Right atrium auricular region (tissue), 2 donors: ENCODE measurements around the gene PTGES3. TPM values are rescaled to one million over a fixed set of nuclear protein-coding genes. Genes with fewer than 3 reads are reported as not detected.
A peak's percentile ranks its signal among the peaks of the same experiment; 100 is the strongest.

ENCODE experiments used
- DNase-seq: peaks from one replicate; pipeline ENCODE4 v3.0.0-alpha.2; 2019; ENCODE audit warnings: low spot score
- H3K27ac ChIP-seq, 2 donors: fragments of 200-600 bp; sonication (generic); 1 replicate in 1 of 2; 2 replicates in 1 of 2; pipeline ENCODE4 v1.5.1; 2016 to 2019
- H3K27me3 ChIP-seq, 2 donors: fragments of 200-600 bp; sonication (generic); one replicate each; pipeline versions ENCODE4 v1.5.1 to v1.6.0; 2017 to 2019
- H3K36me3 ChIP-seq: fragments of 200-600 bp; sonication (generic); one replicate; pipeline ENCODE4 v1.5.1; 2016
- H3K4me1 ChIP-seq, 2 donors: fragments of 200-600 bp; sonication (generic); one replicate each; pipeline versions ENCODE4 v1.5.1 to v1.6.0; 2017 to 2019
- H3K4me3 ChIP-seq, 2 donors: fragments of 200-600 bp; sonication (generic); 1 replicate in 1 of 2; 2 replicates in 1 of 2; pipeline ENCODE4 v1.5.1; 2017 to 2019; ENCODE audit warnings: mild to moderate bottlenecking in 1 of 2, moderate library complexity in 1 of 2
- H3K9me3 ChIP-seq, 2 donors: fragments of 200-600 bp; sonication (generic); one replicate each; pipeline ENCODE4 v1.5.1; 2019
- total RNA-seq, 2 donors: library from RNA; depleted of rRNA; stranded (reverse); fragments of >200 nt; gene quantifications; one replicate each; pipeline ENCODE4 v1.1.0, GENCODE V29; 2016
- TF ChIP-seq, protein P1 (sequence below), 2 donors: fragments of 200-600 bp; sonication (generic); IDR thresholded peaks; one replicate each; pipeline ENCODE4 v1.5.1; 2019; ENCODE audit warnings: antibody characterized with exemption in 2 of 2

Gene PTGES3
- total RNA-seq, 2 donors from 2014 or later, result 69.6 to 71.1 TPM

- Histone ChIP-seq H3K36me3 (peaks cover 19% of the 10 kb centered on the region), H3K27me3 (no peaks in the 10 kb centered on the region), H3K4me3 (peak overlapping the region; percentile 76 to 83), H3K4me1 (peaks cover 0 to 52% of the 10 kb centered on the region in 2 donors), H3K27ac (peak overlapping the region; percentile 95 to 96), H3K9me3 (no peaks in the 10 kb centered on the region)
- TF ChIP-seq, protein P1, sequence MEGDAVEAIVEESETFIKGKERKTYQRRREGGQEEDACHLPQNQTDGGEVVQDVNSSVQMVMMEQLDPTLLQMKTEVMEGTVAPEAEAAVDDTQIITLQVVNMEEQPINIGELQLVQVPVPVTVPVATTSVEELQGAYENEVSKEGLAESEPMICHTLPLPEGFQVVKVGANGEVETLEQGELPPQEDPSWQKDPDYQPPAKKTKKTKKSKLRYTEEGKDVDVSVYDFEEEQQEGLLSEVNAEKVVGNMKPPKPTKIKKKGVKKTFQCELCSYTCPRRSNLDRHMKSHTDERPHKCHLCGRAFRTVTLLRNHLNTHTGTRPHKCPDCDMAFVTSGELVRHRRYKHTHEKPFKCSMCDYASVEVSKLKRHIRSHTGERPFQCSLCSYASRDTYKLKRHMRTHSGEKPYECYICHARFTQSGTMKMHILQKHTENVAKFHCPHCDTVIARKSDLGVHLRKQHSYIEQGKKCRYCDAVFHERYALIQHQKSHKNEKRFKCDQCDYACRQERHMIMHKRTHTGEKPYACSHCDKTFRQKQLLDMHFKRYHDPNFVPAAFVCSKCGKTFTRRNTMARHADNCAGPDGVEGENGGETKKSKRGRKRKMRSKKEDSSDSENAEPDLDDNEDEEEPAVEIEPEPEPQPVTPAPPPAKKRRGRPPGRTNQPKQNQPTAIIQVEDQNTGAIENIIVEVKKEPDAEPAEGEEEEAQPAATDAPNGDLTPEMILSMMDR (IDR thresholded peaks at IDR 0.05), result no peak
- DNase-seq, result no peak
These were observed 36.6 kb upstream of the PTGES3 start for GRCh38 chr12:56724701-56724971.

GRCh38 chr12:56723889-56724700 lies 36.0 kb upstream of the PTGES3 start:
- peak; percentile 80 for DNase-seq
- TF ChIP-seq, protein P1 (IDR thresholded peaks at IDR 0.05), result no peak

GRCh38 chr12:56723352-56723751 lies 35.3 kb upstream of the PTGES3 start:
- no peak for DNase-seq
- H3K27me3 ChIP-seq, result no peaks in the 10 kb centered on the region
- H3K9me3 ChIP-seq, result no peaks in the 10 kb centered on the region
- peak overlapping the region; percentile 76 to 83 for H3K4me3 ChIP-seq
- peaks cover 0 to 64% of the 10 kb centered on the region in 2 donors for H3K4me1 ChIP-seq
- peak overlapping the region; percentile 95 to 96 for H3K27ac ChIP-seq
- TF ChIP-seq, protein P1 (IDR thresholded peaks at IDR 0.05), result no peak
- peaks cover 30% of the 10 kb centered on the region for H3K36me3 ChIP-seq

More at GRCh38 chr12:56723889-56724700, 36.0 kb upstream of the PTGES3 start:
- peaks cover 0 to 57% of the 10 kb centered on the region in 2 donors for H3K4me1 ChIP-seq
- H3K36me3 ChIP-seq, result peaks cover 24% of the 10 kb centered on the region
- peak overlapping the region; percentile 76 to 83 for H3K4me3 ChIP-seq
- H3K27ac ChIP-seq, result peak overlapping the region; percentile 95 to 96
- H3K9me3 ChIP-seq, result no peaks in the 10 kb centered on the region
- H3K27me3 ChIP-seq, result no peaks in the 10 kb centered on the region

GRCh38 chr12:56722832-56723231 lies 34.7 kb upstream of the PTGES3 start:
- H3K4me3 ChIP-seq, result peak overlapping the region in 1 of 2 donors; percentile 76
- peaks cover 30% of the 10 kb centered on the region for H3K36me3 ChIP-seq
- peaks cover 0 to 70% of the 10 kb centered on the region in 2 donors for H3K4me1 ChIP-seq
- no peak for DNase-seq
- H3K27me3 ChIP-seq, result no peaks in the 10 kb centered on the region
- H3K9me3 ChIP-seq, result no peaks in the 10 kb centered on the region
- H3K27ac ChIP-seq, result peak overlapping the region; percentile 95 to 96
- TF ChIP-seq, protein P1 (IDR thresholded peaks at IDR 0.05), result no peak

- no peak for DNase-seq
- peaks cover 35% of the 10 kb centered on the region for H3K36me3 ChIP-seq
- peak overlapping the region in 1 of 2 donors; percentile 16 for H3K4me3 ChIP-seq
- TF ChIP-seq, protein P1 (IDR thresholded peaks at IDR 0.05), result no peak
- H3K27me3 ChIP-seq, result no peaks in the 10 kb centered on the region
- no peaks in the 10 kb centered on the region for H3K9me3 ChIP-seq
- H3K4me1 ChIP-seq, result peaks cover 0 to 81% of the 10 kb centered on the region in 2 donors
- peak overlapping the region; percentile 95 to 96 for H3K27ac ChIP-seq
These were observed 33.6 kb upstream of the PTGES3 start for GRCh38 chr12:56721721-56722120.
